Spleen (tissue), 7 donors: ENCODE data around the gene FSCN2.

ENCODE experiments used
- CTCF ChIP-seq, 11 experiments: fragments of 200-600 bp in 7 of 11; fragments of 450-650 bp in 4 of 11; sonication (generic) in 4 of 11; IDR thresholded peaks in 8 of 11; conservative IDR thresholded peaks in 3 of 11; 1 replicate in 7 of 11; 2 replicates in 4 of 11; pipeline versions ENCODE4 v1.4.0 to v1.8.0; 2016 to 2021; ENCODE audit warnings: antibody characterized with exemption in 11 of 11, inconsistent platforms in 4 of 11, mild to moderate bottlenecking in 1 of 11
- POLR2A ChIP-seq, 3 donors: fragments of 450-650 bp; IDR thresholded peaks; one replicate each; pipeline ENCODE4 v1.5.1; 2017; ENCODE audit warnings: antibody characterized with exemption in 3 of 3, mild to moderate bottlenecking in 1 of 3
- donor health status: DM: no; HTN: no; CAD: no; lungs with moderate emphysema.
- donor health status: DM: no; HTN: no; CAD: no.
- donor health status: DM: no; HTN: no; CAD: no.

GRCh38 chr17:81579298-81579697, 51.1 kb downstream of the FSCN2 start:
- TF ChIP-seq CTCF (IDR thresholded peaks at IDR 0.05 in 8 of 11, conservative IDR thresholded peaks at IDR 0.05 in 3 of 11) (no peak), POLR2A (IDR thresholded peaks at IDR 0.05) (no peak)
